HG02588 (cell line): ENCODE measurements around the gene CLDN11.

Experiments used
- ATAC-seq: cut with Tn5 transposase; IDR thresholded peaks from one replicate; pipeline ENCODE4 v1.9.1; 2021; ENCODE audit warnings: mild to moderate bottlenecking, moderate library complexity; ENCODE audit not compliant: unreplicated experiment

The CLDN11 gene

DNA sequence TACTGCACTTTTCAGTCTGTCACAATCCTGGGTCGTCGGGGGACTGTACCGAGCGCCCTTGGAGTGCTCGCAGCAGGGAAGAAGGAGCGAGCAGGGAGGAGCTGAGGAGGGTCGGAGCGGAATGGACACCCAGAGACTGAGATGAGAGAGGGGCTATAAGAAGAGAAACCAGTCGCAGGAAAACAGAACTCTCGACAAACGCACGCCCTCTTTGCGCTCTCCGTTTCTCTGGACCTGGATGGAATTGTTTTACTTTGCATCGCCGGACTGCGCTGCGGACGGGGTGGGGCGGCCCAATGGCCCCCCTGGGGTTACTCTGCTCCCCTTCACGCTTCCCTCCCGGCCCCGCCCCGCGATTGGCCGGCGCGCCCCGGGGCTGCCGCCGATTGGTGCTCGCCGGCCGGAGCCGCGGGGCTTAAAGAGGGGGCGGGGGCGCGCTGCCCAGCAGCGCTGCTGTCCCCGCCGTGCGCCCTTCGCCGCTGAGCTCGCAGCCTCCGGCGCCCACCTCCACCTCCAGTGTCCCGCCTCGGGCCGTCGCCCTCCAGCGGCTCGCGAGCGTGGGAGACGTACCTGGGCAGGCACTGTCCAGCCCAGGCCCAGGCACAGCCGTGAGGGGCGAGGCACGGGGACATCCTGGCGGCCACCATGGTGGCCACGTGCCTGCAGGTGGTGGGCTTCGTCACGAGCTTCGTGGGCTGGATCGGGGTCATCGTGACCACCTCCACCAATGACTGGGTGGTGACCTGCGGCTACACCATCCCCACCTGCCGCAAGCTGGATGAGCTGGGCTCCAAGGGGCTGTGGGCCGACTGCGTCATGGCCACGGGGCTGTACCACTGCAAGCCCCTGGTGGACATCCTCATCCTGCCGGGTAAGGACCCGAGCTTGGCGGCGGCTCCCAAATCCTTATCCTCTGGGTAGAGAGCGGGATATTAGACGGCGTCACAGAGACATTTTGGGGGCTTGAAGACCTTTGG, at the start of gene CLDN11:
Gene CLDN11, plus strand, starts transcription at position 447 of the 977 bp plus-strand sequence. Its CDS starts 199 bp downstream, at position 646.
- ATAC-seq, result no peak

DNA sequence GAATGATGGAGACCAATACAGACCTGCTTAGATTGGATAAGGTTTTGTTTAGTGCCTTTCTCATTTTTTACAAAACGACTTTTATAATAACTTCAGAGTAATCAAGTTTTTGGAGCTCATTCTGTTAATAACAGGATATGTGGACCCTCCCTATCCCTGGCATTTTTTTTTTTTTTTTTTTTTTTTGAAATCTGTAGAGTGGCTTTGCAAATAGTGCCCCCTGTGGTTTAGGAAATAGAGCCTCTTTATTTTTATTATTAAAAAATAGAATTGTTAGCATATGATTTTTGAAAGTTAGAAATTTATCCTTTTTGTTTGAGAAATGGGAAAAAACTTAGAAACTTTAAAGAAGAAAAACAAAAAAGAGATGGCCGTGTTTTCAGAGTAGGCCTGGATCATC, 49.7 kb upstream of the CLDN11 start:
- no peak for ATAC-seq

GRCh38 chr3:170372190-170372879, 46.3 kb upstream of the CLDN11 start:
- no peak for ATAC-seq

DNA sequence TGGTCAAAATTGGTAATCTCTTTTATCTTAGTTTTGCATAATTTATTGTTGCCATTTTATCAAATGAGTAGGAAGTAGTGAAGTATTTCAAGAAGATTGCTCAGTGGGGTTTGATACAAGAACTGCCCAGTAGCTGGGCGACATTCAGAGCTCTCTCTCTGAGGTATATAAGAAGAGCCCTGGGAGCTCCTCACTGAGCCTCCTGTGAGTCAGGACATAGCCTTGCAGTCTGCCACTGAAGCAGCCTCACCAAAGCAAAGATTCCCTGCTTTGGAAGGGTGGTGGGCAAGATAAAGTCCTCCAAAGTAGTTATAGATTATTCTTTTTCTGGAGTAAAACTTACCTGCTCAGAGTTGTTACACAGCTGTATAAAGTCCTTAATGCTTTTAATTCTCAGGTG, 35.1 kb upstream of the CLDN11 start:
- ATAC-seq, result no peak

- ATAC-seq, result no peak
Observed at GRCh38 chr3:170386468-170386867, 32.2 kb upstream of the CLDN11 start.

- ATAC-seq, result no peak
Observed at GRCh38 chr3:170387950-170388349, 30.7 kb upstream of the CLDN11 start.

DNA sequence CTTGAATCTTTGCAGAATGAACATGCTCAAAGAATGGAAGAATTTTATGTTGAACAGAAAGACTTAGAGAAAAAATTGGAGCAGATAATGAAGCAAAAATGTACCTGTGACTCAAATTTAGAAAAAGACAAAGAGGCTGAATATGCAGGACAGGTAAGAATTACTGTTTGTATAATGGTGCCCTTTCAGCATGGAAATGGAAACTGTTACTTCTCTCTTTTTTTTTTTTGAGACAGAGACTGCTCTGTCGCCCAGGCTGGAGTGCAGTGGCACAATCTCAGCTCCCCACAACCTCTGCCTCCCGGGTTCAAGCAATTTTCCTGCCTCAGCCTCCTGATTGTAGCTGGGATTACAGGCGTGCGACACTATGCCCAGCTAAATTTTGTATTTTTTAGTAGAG, 27.6 kb upstream of the CLDN11 start:
- no peak for ATAC-seq

DNA sequence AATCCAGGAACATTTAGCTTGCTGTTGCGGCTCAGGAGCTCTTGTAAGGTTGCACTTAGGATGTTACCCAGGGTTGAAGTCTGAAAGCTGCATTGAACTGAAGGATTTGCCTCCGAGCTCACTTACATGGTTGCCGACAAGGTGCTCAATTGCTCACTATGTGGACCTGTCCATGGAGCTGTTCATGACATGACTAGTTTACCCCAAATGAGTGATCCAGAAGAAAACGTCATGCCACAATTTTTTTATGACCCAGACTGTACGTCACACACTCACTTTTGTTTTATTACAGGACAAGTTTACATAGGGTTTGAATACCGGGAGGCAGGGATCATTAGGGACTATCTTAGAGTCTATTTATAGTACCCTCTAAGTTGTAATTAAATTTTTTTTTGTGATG, 21.0 kb upstream of the CLDN11 start:
- ATAC-seq, result no peak

GRCh38 chr3:170405101-170405500, 13.6 kb upstream of the CLDN11 start:
- no peak for ATAC-seq

- no peak for ATAC-seq
Observed at GRCh38 chr3:170410428-170411029, 8.1 kb upstream of the CLDN11 start.

DNA sequence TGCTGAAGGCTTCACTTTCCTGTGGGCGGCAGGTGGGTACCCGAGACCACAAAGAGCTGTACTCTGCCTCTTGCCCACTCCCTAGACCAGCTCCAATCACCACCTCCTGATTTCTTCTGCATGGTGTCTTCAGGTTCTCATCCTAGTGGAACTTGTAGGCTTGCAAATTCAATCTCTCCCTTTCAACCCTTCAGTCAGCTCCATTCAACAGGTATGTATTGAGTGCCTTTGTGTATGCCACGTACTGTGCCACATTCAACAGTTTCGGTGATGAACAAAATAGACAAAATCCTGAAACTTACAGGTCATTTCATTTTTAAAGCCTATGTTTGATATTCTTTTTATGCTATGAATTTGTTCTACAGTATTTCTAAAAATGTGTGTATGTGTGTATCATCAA, 5.4 kb upstream of the CLDN11 start:
- ATAC-seq, result no peak

DNA sequence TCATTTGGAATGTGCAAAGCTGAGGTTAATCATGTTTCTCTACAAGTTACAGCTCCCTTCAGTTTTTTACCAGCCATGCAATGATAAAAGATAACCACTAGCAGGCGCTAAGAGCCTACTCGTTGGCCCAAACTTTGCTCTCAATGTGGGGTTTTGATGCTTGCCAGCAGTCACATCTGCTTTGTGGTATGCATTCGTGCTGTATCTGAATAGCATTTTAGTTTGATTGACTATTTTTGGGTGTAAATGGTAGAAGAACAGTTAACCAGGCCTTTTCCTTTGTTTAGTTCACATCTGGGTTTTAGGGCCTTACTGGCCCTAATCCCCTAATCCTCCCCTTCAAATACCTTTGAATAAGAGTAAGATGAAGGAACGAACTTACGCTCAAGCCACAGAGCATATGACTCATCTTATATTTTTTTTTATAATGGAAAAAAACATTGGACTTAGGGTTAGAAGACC, 4.4 kb upstream of the CLDN11 start:
- ATAC-seq, result no peak

- no peak for ATAC-seq
Observed at GRCh38 chr3:170417090-170417489, 1.6 kb upstream of the CLDN11 start.

DNA sequence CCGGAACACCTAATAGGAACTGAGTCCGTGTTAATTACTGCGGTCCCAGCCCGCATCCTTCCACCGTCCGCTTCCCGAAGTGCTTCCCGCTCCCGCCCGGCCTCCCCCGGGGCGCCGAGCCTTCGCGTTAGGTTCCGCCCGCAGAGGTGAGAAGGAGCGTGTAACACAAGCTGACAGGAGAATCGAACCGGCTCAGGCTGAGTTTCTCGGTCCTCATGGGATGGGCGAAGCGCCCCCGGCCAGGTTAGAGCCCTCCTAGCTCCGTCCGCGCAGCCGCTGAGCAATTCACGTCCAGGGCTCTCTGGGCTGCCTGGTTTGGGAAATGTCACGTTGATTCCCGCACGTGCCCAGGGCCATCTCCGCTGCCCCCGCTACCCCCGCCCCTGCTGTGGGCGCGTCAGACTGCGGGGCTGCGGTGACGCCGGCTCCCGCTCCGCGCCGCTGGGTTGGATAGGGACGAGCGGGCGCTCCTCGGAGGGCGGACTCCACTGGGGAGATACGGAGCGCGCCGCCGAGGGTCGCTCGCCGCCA, 954 bp downstream of the CLDN11 start:
- no peak for ATAC-seq

- no peak for ATAC-seq
Observed at GRCh38 chr3:170420307-170420821, 1.7 kb downstream of the CLDN11 start.

GRCh38 chr3:170421111-170421641, 2.5 kb downstream of the CLDN11 start:
- no peak for ATAC-seq

DNA sequence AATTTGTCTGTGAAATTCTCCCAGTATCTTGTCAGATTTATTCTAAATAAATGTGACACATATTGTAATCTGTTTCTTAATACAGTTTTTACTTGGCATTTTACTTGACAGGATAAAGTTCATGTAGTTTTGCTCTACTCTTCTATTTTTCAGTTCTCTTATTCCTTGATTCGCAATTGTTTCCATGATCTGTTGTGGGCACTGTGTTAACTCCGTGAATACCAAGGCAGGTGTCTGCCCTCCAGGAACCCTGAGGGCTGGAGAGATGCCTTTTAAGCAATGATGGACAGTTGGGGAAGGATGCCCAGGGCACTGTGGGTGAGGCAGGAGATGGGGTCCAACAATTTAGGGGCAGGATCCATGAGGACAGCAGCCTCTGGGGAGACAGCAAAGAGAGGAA, 3.1 kb downstream of the CLDN11 start:
- no peak for ATAC-seq

DNA sequence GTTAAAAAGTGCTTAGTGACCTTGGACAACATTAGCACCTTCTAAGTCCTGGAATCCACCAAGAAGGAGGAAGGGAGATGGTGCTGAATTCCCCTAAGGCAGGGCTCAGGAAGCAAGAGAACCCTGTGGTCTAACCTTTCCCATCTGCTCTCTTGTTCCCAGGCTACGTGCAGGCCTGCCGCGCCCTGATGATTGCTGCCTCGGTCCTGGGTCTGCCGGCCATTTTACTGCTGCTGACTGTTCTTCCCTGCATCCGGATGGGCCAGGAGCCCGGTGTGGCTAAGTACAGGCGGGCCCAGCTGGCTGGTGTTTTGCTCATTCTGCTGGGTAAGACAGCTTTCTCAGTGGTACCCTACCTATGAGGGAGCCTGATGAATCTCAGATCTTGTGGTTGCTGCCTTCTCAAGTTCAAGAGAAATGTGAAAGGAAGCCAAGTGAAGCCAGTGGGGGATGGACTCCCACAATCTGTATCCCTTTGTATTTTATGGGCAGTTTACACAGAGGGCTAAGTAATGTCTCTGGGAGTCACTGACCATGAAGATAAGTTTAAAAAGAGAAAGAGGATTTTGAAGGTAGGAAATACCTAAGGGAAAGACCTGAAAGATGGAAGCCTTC, 4.4 kb downstream of the CLDN11 start:
- ATAC-seq, result no peak

- ATAC-seq, result no peak
Observed at GRCh38 chr3:170424879-170425278, 6.2 kb downstream of the CLDN11 start.

DNA sequence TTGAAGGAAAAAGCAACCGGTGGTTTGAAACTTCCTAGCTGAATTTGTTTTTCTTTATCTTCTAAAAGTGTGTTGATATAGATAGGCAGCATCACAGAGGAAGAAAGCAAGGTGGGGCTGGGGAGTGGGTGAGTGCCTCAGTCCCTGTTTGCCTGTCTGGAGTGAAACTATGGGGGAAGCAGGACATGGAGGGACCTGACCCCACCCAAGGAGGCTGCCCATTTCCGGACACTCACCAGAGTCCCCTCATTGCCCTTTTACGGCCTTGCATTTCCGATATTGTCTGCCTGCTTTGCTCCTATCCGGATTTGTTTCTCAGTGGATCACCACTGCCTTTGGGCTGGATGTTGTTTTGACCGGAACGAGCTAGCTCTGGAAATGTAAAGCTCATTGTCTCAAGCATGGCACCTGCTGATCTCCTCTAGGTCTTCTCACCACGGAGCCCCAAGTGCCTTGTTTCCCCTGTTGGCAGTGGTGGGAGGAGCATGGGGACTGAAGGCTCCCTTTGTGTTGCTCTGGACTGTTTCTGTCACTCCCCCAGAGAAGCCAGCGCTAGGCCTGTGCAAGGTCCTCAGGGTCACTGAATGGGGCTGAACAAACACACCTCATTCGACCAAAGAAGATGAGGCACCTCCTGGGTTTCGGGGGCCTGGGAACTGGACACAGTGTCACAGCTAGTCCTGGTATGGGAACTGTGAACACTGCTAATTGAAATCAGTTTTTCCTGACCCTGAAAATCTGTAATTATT, 7.0 kb downstream of the CLDN11 start:
- no peak for ATAC-seq
